ENCODE data around the gene NR2C2AP. TPM values are rescaled to one million over a fixed set of nuclear protein-coding genes. Genes with fewer than 3 reads are reported as not detected.

Gene NR2C2AP, protein sequence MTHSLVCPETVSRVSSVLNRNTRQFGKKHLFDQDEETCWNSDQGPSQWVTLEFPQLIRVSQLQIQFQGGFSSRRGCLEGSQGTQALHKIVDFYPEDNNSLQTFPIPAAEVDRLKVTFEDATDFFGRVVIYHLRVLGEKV
- total RNA-seq: 10 to 100 TPM; 14.0 to 21.4 (median 16.8) TPM

DNA sequence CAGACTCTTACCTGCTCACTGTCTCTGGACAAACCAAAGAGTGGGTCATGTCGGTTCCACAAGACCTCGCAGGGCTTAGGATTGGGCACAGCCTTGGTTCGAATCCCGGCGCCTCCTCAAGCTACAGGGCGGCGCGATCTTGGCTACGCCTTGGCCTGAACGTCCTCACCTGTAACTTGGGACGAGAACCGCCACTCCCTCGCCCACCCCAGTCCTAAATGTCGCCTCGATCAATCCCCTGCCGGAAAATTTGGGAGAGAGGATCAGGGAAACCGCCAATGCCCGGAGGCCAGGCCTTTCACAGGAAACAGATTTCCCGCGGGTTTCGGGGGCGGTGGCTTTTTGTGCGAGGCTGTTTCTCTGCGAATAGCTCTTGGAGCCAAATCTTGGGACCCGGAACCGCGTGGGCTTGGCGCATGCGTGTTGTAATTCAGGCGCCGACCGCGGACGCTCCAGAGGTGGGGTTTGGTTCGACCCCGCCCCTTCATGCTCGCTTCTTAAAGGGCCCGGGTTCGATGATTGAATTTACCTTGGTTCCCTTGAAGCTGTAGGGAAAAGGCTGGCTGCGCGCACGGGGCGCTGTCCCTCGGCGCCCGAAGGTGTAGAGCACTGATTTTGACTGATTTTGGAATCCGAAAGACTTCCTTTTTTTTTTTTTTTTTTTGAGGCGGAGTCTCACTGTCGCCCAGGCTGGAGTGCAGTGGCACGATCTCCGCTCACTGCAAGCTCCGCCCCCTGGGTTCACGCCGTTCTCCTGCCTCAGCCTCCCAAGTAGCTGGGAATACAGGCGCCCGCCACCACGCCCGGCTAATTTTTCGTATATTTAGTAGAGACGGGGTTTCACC, at the start of gene NR2C2AP:
Gene NR2C2AP (minus strand): TSS at position 403 of the 845 bp plus-strand sequence. CDS start 354 bp downstream, at position 49.
- 0 to 3% methylated on average over 14 to 15 of the region's 60 CpGs for WGBS, 2 donors (ENCODE audit: low coverage in 1 of 2)
- peaks cover 0 to 17% (median 8%) of the 10 kb centered on the region in 3 donors for H3K4me1 ChIP-seq
- H3K36me3 ChIP-seq: peaks cover 0 to 37% of the 10 kb centered on the region in 2 donors
- peak within 1 kb of the TSS; percentile 59 to 73 for H3K4me3 ChIP-seq
- H3K9me3 ChIP-seq: no peaks in the 10 kb centered on the region
- TF ChIP-seq POLR2AphosphoS5 (IDR thresholded peaks at IDR 0.05): peak; percentile 13
- TF ChIP-seq, protein P1, sequence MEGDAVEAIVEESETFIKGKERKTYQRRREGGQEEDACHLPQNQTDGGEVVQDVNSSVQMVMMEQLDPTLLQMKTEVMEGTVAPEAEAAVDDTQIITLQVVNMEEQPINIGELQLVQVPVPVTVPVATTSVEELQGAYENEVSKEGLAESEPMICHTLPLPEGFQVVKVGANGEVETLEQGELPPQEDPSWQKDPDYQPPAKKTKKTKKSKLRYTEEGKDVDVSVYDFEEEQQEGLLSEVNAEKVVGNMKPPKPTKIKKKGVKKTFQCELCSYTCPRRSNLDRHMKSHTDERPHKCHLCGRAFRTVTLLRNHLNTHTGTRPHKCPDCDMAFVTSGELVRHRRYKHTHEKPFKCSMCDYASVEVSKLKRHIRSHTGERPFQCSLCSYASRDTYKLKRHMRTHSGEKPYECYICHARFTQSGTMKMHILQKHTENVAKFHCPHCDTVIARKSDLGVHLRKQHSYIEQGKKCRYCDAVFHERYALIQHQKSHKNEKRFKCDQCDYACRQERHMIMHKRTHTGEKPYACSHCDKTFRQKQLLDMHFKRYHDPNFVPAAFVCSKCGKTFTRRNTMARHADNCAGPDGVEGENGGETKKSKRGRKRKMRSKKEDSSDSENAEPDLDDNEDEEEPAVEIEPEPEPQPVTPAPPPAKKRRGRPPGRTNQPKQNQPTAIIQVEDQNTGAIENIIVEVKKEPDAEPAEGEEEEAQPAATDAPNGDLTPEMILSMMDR (IDR thresholded peaks at IDR 0.05): peak in 1 of 4 experiments; percentile 7
- TF ChIP-seq EP300 (IDR thresholded peaks at IDR 0.05): no peak
- TF ChIP-seq POLR2A (IDR thresholded peaks at IDR 0.05): no peak
- peak; percentile 95 for ATAC-seq
- H3K27me3 ChIP-seq: peaks cover 27% of the 10 kb centered on the region
- H3K27ac ChIP-seq: peak within 1 kb of the TSS; percentile 21 to 87 (median 82)

DNA sequence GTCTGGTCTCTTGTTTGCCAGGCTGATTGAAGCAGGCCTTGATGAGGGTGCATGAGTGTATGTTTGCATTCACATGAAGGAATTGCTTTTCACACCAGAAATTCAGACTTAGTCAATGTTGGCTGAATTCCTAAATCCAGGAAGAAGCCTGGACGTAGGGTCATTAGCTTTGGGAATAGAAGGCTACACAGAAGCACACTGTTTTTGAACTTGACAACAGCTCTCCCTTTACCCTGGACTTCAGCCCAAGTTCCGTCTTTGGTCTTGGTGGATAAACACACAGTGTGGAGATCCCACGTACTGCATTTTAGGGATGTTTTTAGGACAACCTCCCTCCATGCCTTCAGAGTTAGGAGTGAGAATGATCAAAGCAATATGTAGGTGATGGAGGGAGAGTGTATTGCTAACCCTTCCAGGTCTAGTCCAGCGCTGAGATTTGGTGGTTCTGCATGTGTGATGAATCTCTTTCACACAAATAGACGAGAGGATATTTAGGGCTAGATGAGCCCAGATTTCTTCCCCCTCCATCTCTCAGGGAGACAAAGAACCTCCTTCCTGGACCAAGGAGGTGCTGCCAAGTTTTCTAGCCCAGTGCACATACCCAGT, 47.1 kb upstream of the NR2C2AP start:
- no peak for ATAC-seq
- TF ChIP-seq, protein P1 (IDR thresholded peaks at IDR 0.05): no peak
- TF ChIP-seq POLR2AphosphoS5 (IDR thresholded peaks at IDR 0.05) (no peak), POLR2A (IDR thresholded peaks at IDR 0.05) (no peak), EP300 (IDR thresholded peaks at IDR 0.05) (no peak)
- Histone ChIP-seq H3K9me3 (no peaks in the 10 kb centered on the region), H3K27me3 (peaks cover 59% of the 10 kb centered on the region), H3K4me3 (no peak overlapping the region), H3K36me3 (no peaks in the 10 kb centered on the region), H3K4me1 (no peaks in the 10 kb centered on the region), H3K27ac (no peak overlapping the region)
- WGBS, 2 donors (ENCODE audit: low coverage in 1 of 2): 3 to 27% methylated on average over 3 to 5 of the region's 5 CpGs

DNA sequence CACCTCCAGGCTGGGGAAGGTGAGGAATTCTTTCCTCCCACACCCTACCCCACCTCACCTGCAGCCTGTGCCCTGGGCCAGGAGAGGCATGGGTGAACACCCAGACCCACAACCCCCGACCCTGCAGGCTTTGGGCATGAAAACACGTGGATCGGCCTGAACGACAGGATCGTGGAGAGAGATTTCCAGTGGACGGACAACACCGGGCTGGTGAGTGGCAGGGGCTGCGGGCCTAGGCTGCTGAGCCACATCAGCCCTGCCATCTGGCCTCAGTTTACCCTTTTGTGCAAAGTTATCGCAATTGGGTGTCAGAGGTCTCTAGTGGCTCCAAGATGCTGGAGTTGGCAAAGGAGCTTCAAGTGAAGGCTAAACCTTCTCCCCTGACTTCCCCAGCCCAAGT, 37.3 kb upstream of the NR2C2AP start:
- WGBS, 2 donors (ENCODE audit: low coverage in 1 of 2): no CpG with 5 or more reads among the region's 9 CpGs
- no peak overlapping the region for H3K27ac ChIP-seq
- no peak for ATAC-seq
- H3K4me1 ChIP-seq: no peaks in the 10 kb centered on the region
- H3K36me3 ChIP-seq: no peaks in the 10 kb centered on the region
- TF ChIP-seq EP300 (IDR thresholded peaks at IDR 0.05): no peak
- no peak for TF ChIP-seq POLR2A (IDR thresholded peaks at IDR 0.05)
- TF ChIP-seq, protein P1 (IDR thresholded peaks at IDR 0.05): no peak
- no peak for TF ChIP-seq POLR2AphosphoS5 (IDR thresholded peaks at IDR 0.05)
- H3K9me3 ChIP-seq: peaks cover 0 to 11% (median 0%) of the 10 kb centered on the region in 3 donors
- H3K27me3 ChIP-seq: peaks cover 52% of the 10 kb centered on the region
- no peak overlapping the region for H3K4me3 ChIP-seq

DNA sequence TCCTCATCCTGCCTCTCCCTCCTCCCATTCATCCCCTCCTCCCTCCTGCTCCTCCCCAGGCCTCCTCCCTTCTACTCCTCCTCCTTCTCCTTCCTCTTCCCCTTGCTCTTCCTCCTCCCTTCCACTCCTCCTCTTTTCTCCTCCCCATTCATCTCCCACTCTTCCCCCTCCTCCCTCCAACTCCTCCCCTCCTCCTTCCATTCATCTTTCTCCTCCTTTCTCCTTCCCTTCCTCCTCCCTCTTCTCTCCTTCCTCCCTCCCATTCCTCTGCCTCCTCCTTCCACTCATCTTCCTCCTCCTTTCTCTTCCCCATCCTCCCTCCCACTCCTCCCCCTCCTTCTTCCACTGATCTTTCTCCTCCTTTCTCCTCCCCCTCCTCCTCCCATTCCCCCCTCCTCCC, 36.5 kb upstream of the NR2C2AP start:
- ATAC-seq: no peak
- TF ChIP-seq, protein P1 (IDR thresholded peaks at IDR 0.05): no peak
- TF ChIP-seq EP300 (IDR thresholded peaks at IDR 0.05): no peak
- TF ChIP-seq POLR2A (IDR thresholded peaks at IDR 0.05): no peak
- TF ChIP-seq POLR2AphosphoS5 (IDR thresholded peaks at IDR 0.05): no peak
- peaks cover 55% of the 10 kb centered on the region for H3K27me3 ChIP-seq
- peaks cover 0 to 19% (median 0%) of the 10 kb centered on the region in 3 donors for H3K9me3 ChIP-seq
- H3K36me3 ChIP-seq: no peaks in the 10 kb centered on the region
- no peak overlapping the region for H3K27ac ChIP-seq
- no peak overlapping the region for H3K4me3 ChIP-seq
- no peaks in the 10 kb centered on the region for H3K4me1 ChIP-seq
